ENCODE results near the gene PLXNB2. TPM values are rescaled to one million over a fixed set of nuclear protein-coding genes. Genes with fewer than 3 reads are reported as not detected.
A peak's percentile ranks its signal among the peaks of the same experiment; 100 is the strongest.

The PLXNB2 gene
- total and polyA plus RNA-seq, 2 of the 4 experiments (the other 2 are of a cell fraction) = 73.1 to 202 TPM

DNA sequence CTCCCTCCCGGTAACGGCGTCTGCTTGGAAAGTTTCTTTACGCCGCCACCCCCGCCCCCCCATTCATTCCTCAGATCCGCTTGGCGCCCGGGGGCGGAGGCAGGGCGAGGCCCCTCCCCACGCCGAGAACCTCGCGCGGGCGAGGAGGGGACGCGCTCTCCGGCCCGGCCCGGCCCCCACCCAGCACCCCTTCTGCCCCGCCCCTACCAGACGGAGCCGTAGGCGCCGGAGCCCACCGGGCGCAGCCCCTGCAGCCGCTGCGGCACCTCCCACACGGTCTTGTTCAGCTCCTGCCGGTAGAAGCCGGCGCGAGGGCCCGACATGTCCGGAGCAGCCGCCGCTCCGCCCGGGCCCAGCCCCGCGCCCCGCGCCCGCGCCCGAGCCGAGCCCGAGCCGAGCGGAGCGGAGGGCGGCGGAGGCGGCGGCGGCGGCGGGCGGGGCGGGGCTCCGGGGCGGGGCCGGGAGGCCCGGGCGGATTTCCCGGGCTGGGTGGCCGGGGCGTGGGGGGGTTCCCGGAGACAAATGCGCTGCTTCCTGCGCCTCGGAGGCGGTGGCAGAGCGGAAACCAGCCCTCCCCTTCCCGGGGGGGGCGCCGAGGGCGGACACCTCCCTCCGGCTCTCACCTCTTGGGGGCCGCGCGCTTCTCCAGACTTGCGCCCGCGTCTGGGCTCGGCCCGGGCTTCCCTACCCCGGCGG lies 37.3 kb downstream of the PLXNB2 start, which contains the start of gene MAPK11:
MAPK11 (minus strand) TSS at position 411 of the 696 bp plus-strand sequence; CDS start at position 323, 88 bp downstream.
- H4K8ac ChIP-seq (ENCODE audit: low read depth in 2 of 2, low read length in 2 of 2) = peak within 1 kb of the TSS in 1 of 2 experiments; percentile 21; a peak in 1 of 4 replicates
- no peaks in the 10 kb centered on the region for H3K9me1 ChIP-seq (ENCODE audit: insufficient read depth, low read length)
- CTCF ChIA-PET = no interaction called here
- no peak within 1 kb of the TSS for H3K27ac ChIP-seq (ENCODE audit: insufficient read depth, low read length)
- peak; percentile 31 for DNase-seq
- H3K14ac ChIP-seq (replicated peaks; ENCODE audit: low read depth, low read length) = no peak within 1 kb of the TSS
- H2BK20ac ChIP-seq (ENCODE audit: low read depth, low read length) = no peak within 1 kb of the TSS
- H4K91ac ChIP-seq (ENCODE audit: insufficient read depth, low read depth, low read length) = no peak within 1 kb of the TSS
- H3K23ac ChIP-seq (ENCODE audit: low read depth, low read length) = no peak within 1 kb of the TSS
- no peak within 1 kb of the TSS for H2BK5ac ChIP-seq (ENCODE audit: low read depth, low read length, poor library complexity, severe bottlenecking)
- peak within 1 kb of the TSS; percentile 0; the same call in 1 of the 2 replicates for H3K4ac ChIP-seq (ENCODE audit: low read depth, low read length)
- peaks cover 0 to 7% of the 10 kb centered on the region in 2 experiments; a peak in 1 of 4 replicates for H3K79me1 ChIP-seq (ENCODE audit: low read depth in 1 of 2, low read length in 2 of 2)
- H3K18ac ChIP-seq (ENCODE audit: low read depth, low read length) = no peak within 1 kb of the TSS
- H2BK15ac ChIP-seq (ENCODE audit: low read depth, low read length) = no peak within 1 kb of the TSS
- intact Hi-C loops (cut with micrococcal nuclease) (loop anchor here (2.0 to 5.0 kb wide), 2 partner anchors 37 to 57 kb away; partner anchors contain the start of genes DENND6B and PLXNB2), in situ Hi-C loops (cut with MboI; ENCODE audit: low sequenced_read_pairs) (loop anchor here (10.0 kb wide), 1 partner anchor 55 kb away; the partner anchor contains the start of gene DENND6B), dilution Hi-C loops (cut with HindIII; ENCODE audit: low sequenced_read_pairs, unreplicated experiment) (no loop called here)
- peaks cover 13% of the 10 kb centered on the region for H3K4me1 ChIP-seq (ENCODE audit: control insufficient read depth, insufficient read depth, low read length)
- POLR2A ChIA-PET (ENCODE audit: unreplicated experiment) = no interaction called here
- peak within 1 kb of the TSS; percentile 56 for H3K4me3 ChIP-seq (ENCODE audit: insufficient read depth, low read depth, low read length)
- no TSS peak for BruUV-seq (replicated peaks)
- peaks cover 33% of the 10 kb centered on the region for H4K20me1 ChIP-seq (ENCODE audit: insufficient read depth, low read length)
- peak within 1 kb of the TSS; percentile 78 for H2AK9ac ChIP-seq (replicated peaks; ENCODE audit: low read depth, low read length, poor library complexity)
- peak within 1 kb of the TSS; percentile 89 for H2AFZ ChIP-seq (replicated peaks; ENCODE audit: low read length, poor library complexity)
- no peaks in the 10 kb centered on the region for H3K27me3 ChIP-seq (ENCODE audit: control insufficient read depth, insufficient read depth, low read length)
- H3K9me3 ChIP-seq (ENCODE audit: control insufficient read depth, insufficient read depth, low read length) = no peaks in the 10 kb centered on the region
- H2AK5ac ChIP-seq (ENCODE audit: low read depth, low read length) = no peak within 1 kb of the TSS
- no peak within 1 kb of the TSS for H4K5ac ChIP-seq (ENCODE audit: low read depth, low read length)
- 0% methylated on average over 14 of the region's 92 CpGs; no CpG with 5 or more reads in 1 of the 2 experiments for WGBS, 2 experiments (ENCODE audit: extremely low coverage in 2 of 2, insufficient read length in 1 of 2)
- H3K56ac ChIP-seq (ENCODE audit: extremely low read depth, insufficient read depth, low read length) = no peak within 1 kb of the TSS
- peak within 1 kb of the TSS; percentile 96 for H3K4me2 ChIP-seq (ENCODE audit: low read depth, low read length)
- no peak within 1 kb of the TSS for H2BK120ac ChIP-seq (ENCODE audit: low read depth, low read length)
- peak within 1 kb of the TSS; percentile 72 for H3K9ac ChIP-seq (ENCODE audit: low read depth, low read length)
- peak; percentile 67 for ATAC-seq (ENCODE audit: low read depth)
- H3K36me3 ChIP-seq (ENCODE audit: control insufficient read depth, insufficient read depth, low read length) = peaks cover 12% of the 10 kb centered on the region; the same call in 1 of the 2 replicates
- no peak for TF ChIP-seq NFE2L2 (IDR thresholded peaks at IDR 0.05; ENCODE audit: low read depth, low read length)
- TF ChIP-seq CHD1 (IDR thresholded peaks at IDR 0.05; ENCODE audit: low read depth, low read length) = no peak
- no peak for TF ChIP-seq FOS (IDR thresholded peaks at IDR 0.05; ENCODE audit: low read depth, low read length)
- TF ChIP-seq MAZ (IDR thresholded peaks at IDR 0.05; ENCODE audit: borderline replicate concordance, low read depth, low read length) = no peak; the same call in 1 of the 2 replicates
- TF ChIP-seq, protein P1, sequence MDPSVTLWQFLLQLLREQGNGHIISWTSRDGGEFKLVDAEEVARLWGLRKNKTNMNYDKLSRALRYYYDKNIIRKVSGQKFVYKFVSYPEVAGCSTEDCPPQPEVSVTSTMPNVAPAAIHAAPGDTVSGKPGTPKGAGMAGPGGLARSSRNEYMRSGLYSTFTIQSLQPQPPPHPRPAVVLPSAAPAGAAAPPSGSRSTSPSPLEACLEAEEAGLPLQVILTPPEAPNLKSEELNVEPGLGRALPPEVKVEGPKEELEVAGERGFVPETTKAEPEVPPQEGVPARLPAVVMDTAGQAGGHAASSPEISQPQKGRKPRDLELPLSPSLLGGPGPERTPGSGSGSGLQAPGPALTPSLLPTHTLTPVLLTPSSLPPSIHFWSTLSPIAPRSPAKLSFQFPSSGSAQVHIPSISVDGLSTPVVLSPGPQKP (IDR thresholded peaks at IDR 0.05; ENCODE audit: borderline replicate concordance, low read depth, low read length) = no peak
- TF ChIP-seq, protein P2, sequence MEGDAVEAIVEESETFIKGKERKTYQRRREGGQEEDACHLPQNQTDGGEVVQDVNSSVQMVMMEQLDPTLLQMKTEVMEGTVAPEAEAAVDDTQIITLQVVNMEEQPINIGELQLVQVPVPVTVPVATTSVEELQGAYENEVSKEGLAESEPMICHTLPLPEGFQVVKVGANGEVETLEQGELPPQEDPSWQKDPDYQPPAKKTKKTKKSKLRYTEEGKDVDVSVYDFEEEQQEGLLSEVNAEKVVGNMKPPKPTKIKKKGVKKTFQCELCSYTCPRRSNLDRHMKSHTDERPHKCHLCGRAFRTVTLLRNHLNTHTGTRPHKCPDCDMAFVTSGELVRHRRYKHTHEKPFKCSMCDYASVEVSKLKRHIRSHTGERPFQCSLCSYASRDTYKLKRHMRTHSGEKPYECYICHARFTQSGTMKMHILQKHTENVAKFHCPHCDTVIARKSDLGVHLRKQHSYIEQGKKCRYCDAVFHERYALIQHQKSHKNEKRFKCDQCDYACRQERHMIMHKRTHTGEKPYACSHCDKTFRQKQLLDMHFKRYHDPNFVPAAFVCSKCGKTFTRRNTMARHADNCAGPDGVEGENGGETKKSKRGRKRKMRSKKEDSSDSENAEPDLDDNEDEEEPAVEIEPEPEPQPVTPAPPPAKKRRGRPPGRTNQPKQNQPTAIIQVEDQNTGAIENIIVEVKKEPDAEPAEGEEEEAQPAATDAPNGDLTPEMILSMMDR (conservative IDR thresholded peaks at IDR 0.05; ENCODE audit: low read depth, low read length) = no peak
- no peak for TF ChIP-seq MXI1 (IDR thresholded peaks at IDR 0.05; ENCODE audit: borderline replicate concordance, low read depth, low read length)
- TF ChIP-seq, protein P3, sequence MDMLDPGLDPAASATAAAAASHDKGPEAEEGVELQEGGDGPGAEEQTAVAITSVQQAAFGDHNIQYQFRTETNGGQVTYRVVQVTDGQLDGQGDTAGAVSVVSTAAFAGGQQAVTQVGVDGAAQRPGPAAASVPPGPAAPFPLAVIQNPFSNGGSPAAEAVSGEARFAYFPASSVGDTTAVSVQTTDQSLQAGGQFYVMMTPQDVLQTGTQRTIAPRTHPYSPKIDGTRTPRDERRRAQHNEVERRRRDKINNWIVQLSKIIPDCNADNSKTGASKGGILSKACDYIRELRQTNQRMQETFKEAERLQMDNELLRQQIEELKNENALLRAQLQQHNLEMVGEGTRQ (IDR thresholded peaks at IDR 0.05; ENCODE audit: low read depth, low read length) = no peak
- no peak for TF ChIP-seq RFX5 (IDR thresholded peaks at IDR 0.05; ENCODE audit: low read depth, low read length)
- no peak for TF ChIP-seq CEBPB (IDR thresholded peaks at IDR 0.05; ENCODE audit: low read depth, low read length)
- no peak for TF ChIP-seq RCOR1 (IDR thresholded peaks at IDR 0.05; ENCODE audit: insufficient replicate concordance, low read length)
- TF ChIP-seq SMC3 (IDR thresholded peaks at IDR 0.05; ENCODE audit: low read depth, low read length) = no peak
- TF ChIP-seq BHLHE40 (IDR thresholded peaks at IDR 0.05; ENCODE audit: low read depth, low read length) = no peak
- no peak for TF ChIP-seq POLR2A (IDR thresholded peaks at IDR 0.05; ENCODE audit: low read depth, low read length)
- TF ChIP-seq MAFK (IDR thresholded peaks at IDR 0.05; ENCODE audit: low read depth, low read length) = no peak
